ENCODE data around the gene GLDC. TPM values are rescaled to one million over a fixed set of nuclear protein-coding genes. Genes with fewer than 3 reads are reported as not detected.

GLDC gene
- total RNA-seq, 2 experiments from 2014 or later, result not detected

GRCh38 chr9:6538666-6539071 is 106.9 kb downstream of the GLDC start:
- intact Hi-C loops (cut with micrococcal nuclease; ENCODE audit: unreplicated experiment), result no loop called here
- H2AFZ ChIP-seq (ENCODE audit: low read length), result no peak overlapping the region
- H3K9me2 ChIP-seq (ENCODE audit: insufficient read depth, low read length), result no peaks in the 10 kb centered on the region
- DNase-seq (ENCODE audit: low spot score), result no peak
- no peaks in the 10 kb centered on the region for H3K4me1 ChIP-seq (ENCODE audit: insufficient read depth, low read length, poor library complexity, severe bottlenecking)
- no peak overlapping the region for H3K4me3 ChIP-seq (ENCODE audit: low read depth, low read length, poor library complexity, severe bottlenecking)
- no peak overlapping the region for H3K4me2 ChIP-seq (ENCODE audit: low read length)
- H3K36me3 ChIP-seq (ENCODE audit: insufficient read depth, low read length), result no peaks in the 10 kb centered on the region
- no peaks in the 10 kb centered on the region for H4K20me1 ChIP-seq (ENCODE audit: insufficient read depth, low read length)
- ChIA-PET POLR2A (no interaction called here), CTCF (ENCODE audit: unreplicated experiment) (no interaction called here)
- H3K27ac ChIP-seq (ENCODE audit: low read depth, low read length, poor library complexity, severe bottlenecking), result no peak overlapping the region
- no TSS peak for BruUV-seq (replicated peaks)
- H3K9me3 ChIP-seq (ENCODE audit: low read length), result no peaks in the 10 kb centered on the region
- no peaks in the 10 kb centered on the region for H3K79me2 ChIP-seq (ENCODE audit: insufficient read depth, low read depth, low read length)
- TF ChIP-seq CTCF (conservative IDR thresholded peaks at IDR 0.05; ENCODE audit: low read length) (no peak), EZH2phosphoT487 (IDR thresholded peaks at IDR 0.05; ENCODE audit: borderline replicate concordance, low read depth, low read length) (no peak)

GRCh38 chr9:6535594-6535993 is 109.9 kb downstream of the GLDC start:
- no peaks in the 10 kb centered on the region for H4K20me1 ChIP-seq (ENCODE audit: insufficient read depth, low read length)
- POLR2A ChIA-PET, result no interaction called here
- no peaks in the 10 kb centered on the region for H3K36me3 ChIP-seq (ENCODE audit: insufficient read depth, low read length)
- CTCF ChIA-PET (ENCODE audit: unreplicated experiment), result no interaction called here
- no peak overlapping the region for H3K27ac ChIP-seq (ENCODE audit: low read depth, low read length, poor library complexity, severe bottlenecking)
- intact Hi-C loops (cut with micrococcal nuclease; ENCODE audit: unreplicated experiment), result no loop called here
- no peaks in the 10 kb centered on the region for H3K9me3 ChIP-seq (ENCODE audit: low read length)
- H3K4me2 ChIP-seq (ENCODE audit: low read length), result no peak overlapping the region
- H3K9me2 ChIP-seq (ENCODE audit: insufficient read depth, low read length), result no peaks in the 10 kb centered on the region
- H3K79me2 ChIP-seq (ENCODE audit: insufficient read depth, low read depth, low read length), result no peaks in the 10 kb centered on the region
- TF ChIP-seq EZH2phosphoT487 (IDR thresholded peaks at IDR 0.05; ENCODE audit: borderline replicate concordance, low read depth, low read length) (no peak), CTCF (conservative IDR thresholded peaks at IDR 0.05; ENCODE audit: low read length) (no peak)
- no peak overlapping the region for H2AFZ ChIP-seq (ENCODE audit: low read length)
- DNase-seq (ENCODE audit: low spot score), result no peak
- no peak overlapping the region for H3K4me3 ChIP-seq (ENCODE audit: low read depth, low read length, poor library complexity, severe bottlenecking)
- BruUV-seq (replicated peaks), result no TSS peak
- H3K4me1 ChIP-seq (ENCODE audit: insufficient read depth, low read length, poor library complexity, severe bottlenecking), result no peaks in the 10 kb centered on the region

- H3K4me3 ChIP-seq (ENCODE audit: low read depth, low read length, poor library complexity, severe bottlenecking), result no peak overlapping the region
- intact Hi-C loops (cut with micrococcal nuclease; ENCODE audit: unreplicated experiment), result no loop called here
- BruUV-seq (replicated peaks), result no TSS peak
- no peak for TF ChIP-seq EZH2phosphoT487 (IDR thresholded peaks at IDR 0.05; ENCODE audit: borderline replicate concordance, low read depth, low read length)
- TF ChIP-seq CTCF (conservative IDR thresholded peaks at IDR 0.05; ENCODE audit: low read length), result no peak
- H2AFZ ChIP-seq (ENCODE audit: low read length), result no peak overlapping the region
- no peaks in the 10 kb centered on the region for H3K36me3 ChIP-seq (ENCODE audit: insufficient read depth, low read length)
- no peak for DNase-seq (ENCODE audit: low spot score)
- no peaks in the 10 kb centered on the region for H4K20me1 ChIP-seq (ENCODE audit: insufficient read depth, low read length)
- no peaks in the 10 kb centered on the region for H3K9me3 ChIP-seq (ENCODE audit: low read length)
- no peaks in the 10 kb centered on the region for H3K79me2 ChIP-seq (ENCODE audit: insufficient read depth, low read depth, low read length)
- ChIA-PET POLR2A (interaction anchor here (0.6 to 1.3 kb wide), 6 partner anchors 10 to 868 kb away, joined by 3 to 5 read pairs (median 3); no protein-coding TSS in a partner anchor), CTCF (ENCODE audit: unreplicated experiment) (no interaction called here)
- H3K9me2 ChIP-seq (ENCODE audit: insufficient read depth, low read length), result no peaks in the 10 kb centered on the region
- H3K27ac ChIP-seq (ENCODE audit: low read depth, low read length, poor library complexity, severe bottlenecking), result no peak overlapping the region
- H3K4me2 ChIP-seq (ENCODE audit: low read length), result no peak overlapping the region
- no peaks in the 10 kb centered on the region for H3K4me1 ChIP-seq (ENCODE audit: insufficient read depth, low read length, poor library complexity, severe bottlenecking)
Observed at GRCh38 chr9:6525326-6526045, 120.0 kb downstream of the GLDC start.

Data from OCI-LY7 (cell line).